Inflammatory macrophage treated with lipopolysaccharide for 1 hour (primary cell): Measurements from ENCODE around the gene SCN2B.

Source experiments
- DNase-seq, 2 donors: peaks; one replicate each; pipeline ENCODE4 v3.0.0-alpha.2; 2020 to 2022

SCN2B gene, protein sequence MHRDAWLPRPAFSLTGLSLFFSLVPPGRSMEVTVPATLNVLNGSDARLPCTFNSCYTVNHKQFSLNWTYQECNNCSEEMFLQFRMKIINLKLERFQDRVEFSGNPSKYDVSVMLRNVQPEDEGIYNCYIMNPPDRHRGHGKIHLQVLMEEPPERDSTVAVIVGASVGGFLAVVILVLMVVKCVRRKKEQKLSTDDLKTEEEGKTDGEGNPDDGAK

GRCh38 chr11:118175993-118176777, at the start of gene SCN2B:
Gene SCN2B, minus strand, starts transcription at chr11:118176639. Its CDS starts 208 bp downstream, at chr11:118176431.
- no peak for DNase-seq

GRCh38 chr11:118224511-118225188, 48.2 kb upstream of the SCN2B start, which contains the start of gene JAML:
Gene JAML, minus strand, starts transcription at chr11:118225011. Its CDS starts 10,145 bp downstream, at chr11:118214866.
- peak; percentile 56 to 62 for DNase-seq

DNA sequence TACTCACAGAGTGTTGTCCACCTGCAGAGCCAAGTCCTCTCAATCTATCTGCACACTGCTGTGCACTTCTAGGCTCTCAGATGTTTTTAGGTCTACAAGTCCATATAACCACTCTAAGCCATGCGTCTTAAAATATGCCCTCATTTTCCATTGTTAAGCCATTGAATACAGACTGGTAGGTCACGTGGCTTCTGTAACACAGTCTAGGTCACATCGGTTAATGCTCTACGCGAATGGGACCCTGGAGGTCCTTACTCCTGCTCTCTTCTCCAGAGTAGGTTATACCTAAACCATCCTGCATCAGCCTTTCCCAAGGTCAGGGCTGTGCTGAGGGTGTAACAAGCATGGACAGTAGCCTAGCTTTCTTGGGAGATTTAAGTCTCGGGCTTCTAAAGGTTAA, 47.6 kb upstream of the SCN2B start:
- no peak for DNase-seq

DNA sequence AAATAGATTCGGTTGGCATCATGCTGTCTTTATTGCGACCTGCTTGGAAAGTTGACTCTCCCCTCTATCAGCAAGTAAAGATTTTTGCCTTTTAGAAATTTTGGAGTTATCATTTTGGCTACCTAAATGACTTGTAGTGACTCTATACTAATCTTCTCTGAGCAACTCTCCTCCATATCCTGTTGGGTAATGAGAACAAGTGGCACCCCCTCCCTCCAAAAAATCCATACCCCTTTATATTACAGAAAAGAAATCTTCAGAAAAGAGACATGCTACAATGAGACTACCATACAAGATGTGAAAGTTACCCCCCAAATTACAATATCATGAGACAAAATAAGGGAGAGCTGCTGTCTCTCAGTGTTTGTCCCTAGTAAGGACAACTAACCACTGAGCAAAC, 47.1 kb upstream of the SCN2B start:
- no peak for DNase-seq

DNA sequence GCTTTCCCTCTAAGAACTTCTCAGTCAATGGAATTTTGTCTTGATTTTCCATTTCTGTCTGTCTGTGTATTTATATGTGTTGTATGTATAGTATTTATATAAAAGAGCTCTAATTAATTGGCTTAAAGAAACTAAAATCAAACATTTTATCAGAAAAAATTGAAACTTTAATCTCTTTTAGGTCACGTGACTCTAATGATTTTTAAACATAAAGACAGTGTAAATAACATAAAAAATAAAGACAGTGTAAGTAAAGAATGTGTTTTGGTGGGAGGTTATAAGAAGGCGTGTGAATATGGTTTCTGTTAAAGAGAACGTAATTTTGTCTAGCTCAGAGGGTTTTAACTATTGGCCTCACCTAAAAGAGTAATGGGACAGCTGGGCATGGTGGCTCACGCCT, 46.0 kb upstream of the SCN2B start:
- no peak for DNase-seq

DNA sequence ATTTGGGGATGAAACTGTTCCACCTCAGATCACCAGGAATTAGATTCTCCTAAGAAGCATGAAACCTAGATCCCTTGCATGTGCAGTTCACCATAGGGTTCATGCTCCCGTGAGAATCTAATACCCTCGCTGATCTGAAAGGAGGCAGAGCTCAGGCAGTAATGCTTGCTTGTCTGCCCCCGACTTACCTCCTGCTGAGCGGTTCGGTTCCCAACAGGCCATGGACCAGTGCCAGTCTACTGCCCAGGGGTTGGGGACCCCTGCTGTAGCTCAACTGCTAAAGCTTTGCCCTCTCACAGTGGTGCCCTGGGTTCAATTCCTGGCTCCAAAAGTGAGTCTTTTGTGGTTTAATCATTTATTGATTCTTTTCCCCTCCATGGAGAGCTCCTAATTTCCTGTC, 45.0 kb upstream of the SCN2B start:
- no peak for DNase-seq

GRCh38 chr11:118219732-118220131, 43.3 kb upstream of the SCN2B start:
- peak in 1 of 2 donors; percentile 35 for DNase-seq

DNA sequence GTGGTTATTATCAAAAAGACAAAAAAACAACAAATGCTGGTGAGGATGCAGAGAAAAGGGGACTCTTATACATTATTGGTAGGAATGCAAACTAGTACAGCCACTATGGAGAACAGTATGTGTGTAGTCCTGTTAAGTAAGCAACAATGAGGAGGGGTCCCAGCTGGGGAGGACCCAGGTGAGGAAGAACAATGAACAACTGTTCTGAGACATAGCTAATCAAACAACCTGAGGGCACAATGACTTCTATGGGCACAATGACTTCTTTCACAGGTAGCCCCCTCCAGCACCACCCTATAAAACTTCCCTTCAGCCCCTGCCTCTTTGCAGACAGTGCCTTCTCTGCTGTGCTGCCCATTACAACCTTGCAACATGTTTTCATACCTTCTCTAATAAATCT, 42.8 kb upstream of the SCN2B start:
- DNase-seq = no peak

GRCh38 chr11:118217575-118217974, 41.1 kb upstream of the SCN2B start:
- peak in 1 of 2 donors; percentile 38 for DNase-seq

- peak; percentile 58 to 75 for DNase-seq
Observed at GRCh38 chr11:118216621-118217481, 40.4 kb upstream of the SCN2B start.

DNA sequence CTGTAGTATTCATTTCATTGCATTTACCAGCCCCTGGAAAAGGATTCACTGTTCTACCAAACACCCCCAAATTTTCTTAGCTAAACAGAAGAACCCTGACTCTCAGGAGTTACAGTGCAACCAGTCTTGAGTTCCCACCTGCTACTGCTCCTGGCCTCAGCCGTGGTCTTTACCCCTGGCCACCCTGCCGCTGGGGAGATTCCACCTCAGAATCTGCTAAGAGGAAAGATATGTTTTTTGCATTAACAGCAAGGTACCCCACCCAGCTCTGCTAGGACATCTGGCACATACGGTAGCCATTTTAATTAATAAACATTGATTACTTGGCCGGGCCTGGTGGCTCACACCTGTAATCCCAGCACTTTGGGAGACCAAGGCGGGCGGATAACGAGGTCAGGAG, 39.3 kb upstream of the SCN2B start:
- no peak for DNase-seq

DNA sequence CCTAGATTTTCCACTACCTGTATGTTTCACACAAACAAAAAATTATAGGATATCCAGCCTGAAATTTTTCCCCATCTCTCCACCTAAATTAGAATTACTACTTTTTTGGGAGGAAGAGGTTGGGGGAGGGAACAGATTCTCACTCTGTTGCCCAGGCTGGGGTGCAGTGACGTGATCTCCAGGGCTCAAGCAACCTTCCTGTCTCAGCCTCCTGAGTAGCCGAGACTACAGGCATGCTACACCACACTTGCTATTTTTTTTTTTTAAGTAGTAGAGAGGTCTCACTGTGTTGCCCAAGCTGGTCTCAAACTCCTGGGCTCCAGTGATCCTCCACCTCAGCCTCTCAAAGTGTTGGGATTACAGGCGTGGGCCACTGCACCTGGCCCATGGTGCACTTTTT, 38.8 kb upstream of the SCN2B start:
- DNase-seq = no peak

- DNase-seq = peak; percentile 88 to 94
Observed at GRCh38 chr11:118214210-118214914, 37.9 kb upstream of the SCN2B start.

DNA sequence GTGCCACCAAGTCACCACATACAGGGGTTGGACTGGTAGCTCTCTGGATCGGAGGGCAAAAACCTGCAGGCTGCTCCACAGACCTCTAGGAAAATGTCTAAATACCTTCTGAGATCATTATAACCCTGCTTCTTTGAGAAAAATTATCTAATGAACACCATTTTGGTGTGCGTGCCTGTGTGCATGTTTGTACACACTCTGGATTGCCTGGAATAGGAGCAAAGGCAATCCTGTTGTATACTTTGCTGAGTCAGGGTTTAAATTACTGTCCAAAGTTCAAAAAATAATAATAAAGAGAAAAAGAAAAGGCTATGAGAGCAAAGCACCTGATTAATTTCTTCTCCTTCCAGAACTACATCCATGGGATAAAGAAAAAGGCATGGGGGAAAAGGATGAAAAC, 37.3 kb upstream of the SCN2B start:
- no peak for DNase-seq

DNA sequence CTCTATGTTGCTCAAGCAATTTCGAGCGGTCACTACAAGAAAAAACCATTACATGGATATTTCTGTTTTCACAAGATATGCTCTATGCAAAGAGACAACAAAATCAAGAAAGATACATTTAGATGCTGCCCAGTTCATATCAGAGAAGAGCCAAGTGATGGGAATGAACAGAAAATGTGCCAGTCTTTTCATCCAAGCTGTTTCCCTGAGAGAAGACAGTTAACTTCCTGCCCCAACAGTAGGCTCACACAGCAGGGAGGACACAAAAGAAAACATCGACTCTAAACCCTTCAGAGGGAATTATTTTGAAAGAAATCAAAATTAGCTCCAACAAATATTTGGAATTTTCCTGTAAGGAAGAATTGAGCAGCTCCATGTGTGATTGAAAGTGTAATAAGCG, 36.8 kb upstream of the SCN2B start:
- DNase-seq = no peak

DNA sequence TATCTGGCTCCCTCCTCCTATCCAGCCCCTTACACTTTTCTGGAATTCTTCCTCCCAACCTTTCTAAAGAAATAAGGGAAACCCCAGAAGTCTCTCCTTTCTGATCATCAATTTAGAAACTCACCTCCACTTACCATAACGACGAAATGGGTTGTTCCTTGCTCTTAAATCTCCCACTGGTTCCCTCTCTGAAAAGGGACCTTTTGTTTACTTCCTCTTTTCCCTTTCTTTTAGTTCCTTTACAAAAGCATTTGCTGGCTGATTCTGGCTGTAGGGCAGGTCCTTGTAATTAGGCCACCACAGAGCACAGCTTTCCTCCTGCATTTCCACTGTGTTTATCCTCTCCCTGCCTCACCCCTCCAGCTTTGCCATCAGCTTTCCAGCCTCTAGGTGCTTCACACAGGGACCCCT, 36.3 kb upstream of the SCN2B start:
- DNase-seq = peak; percentile 51 to 62

DNA sequence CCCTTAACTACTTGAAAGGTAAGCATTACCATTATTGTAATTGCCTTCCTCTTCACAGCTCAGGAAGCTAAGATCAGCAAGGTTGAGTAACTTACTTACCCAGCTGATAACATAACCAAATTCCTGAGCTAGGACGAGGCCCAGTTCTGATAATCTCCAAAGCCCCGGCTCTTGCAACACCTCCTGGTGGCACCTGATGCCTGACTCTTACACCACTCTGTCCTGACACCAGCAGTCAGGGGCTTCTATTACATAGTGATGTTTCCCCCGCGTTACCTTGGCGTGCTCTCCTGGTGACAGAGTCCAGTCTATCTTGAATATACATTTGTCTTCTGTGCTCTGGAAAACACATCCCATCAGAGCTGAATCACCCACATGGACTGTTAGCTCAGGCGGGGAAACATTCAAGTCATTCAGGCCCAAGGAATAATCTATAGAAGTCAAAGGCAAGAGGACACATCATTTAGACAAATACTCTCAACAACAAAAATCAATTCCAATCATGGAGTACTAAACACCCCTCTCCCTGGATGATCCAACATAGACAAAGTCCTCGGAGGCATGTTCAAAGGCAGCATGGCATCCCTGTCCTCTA, 35.8 kb upstream of the SCN2B start:
- DNase-seq = no peak

DNA sequence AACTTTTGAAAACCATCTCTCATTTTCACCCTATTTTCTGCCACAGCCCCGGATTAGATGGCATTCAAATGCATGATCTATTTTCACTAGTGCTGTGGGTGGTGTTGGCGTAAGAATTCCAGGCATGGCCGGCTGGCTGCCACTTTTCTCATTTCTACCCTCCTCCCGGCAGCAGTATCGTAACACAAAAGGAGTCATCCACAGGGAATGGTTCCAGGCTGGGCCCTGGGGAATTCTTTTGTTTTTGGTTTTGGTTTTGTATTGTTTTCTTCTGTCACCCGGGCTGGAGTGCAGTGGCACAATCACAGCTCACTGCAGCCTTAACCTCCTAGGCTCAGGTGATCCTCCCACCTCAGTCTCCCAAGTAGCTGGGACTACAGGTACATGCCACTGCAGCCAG, 34.6 kb upstream of the SCN2B start:
- no peak for DNase-seq

GRCh38 chr11:118210323-118210722, 33.9 kb upstream of the SCN2B start:
- no peak for DNase-seq

- no peak for DNase-seq
Observed at GRCh38 chr11:118209033-118209432, 32.6 kb upstream of the SCN2B start.

DNA sequence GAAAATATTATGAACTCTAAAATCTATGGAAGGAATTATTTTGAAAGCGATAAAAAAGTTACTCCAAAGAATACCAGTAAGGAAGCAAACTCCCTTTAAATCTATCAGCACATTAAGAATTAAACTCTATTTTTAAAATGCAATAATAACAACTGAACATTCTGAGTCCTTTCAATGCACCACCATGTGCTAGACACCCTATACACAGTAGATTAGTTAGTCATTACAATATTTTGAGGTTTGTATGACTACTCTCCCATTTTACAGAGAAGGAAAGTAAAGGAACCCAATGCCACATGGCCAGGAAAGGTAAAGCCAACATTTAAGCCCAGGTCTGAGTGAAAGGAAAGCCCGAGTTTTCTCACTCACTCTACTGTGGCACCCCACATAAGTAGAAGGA, 30.6 kb upstream of the SCN2B start:
- no peak for DNase-seq
